GM21526 (cell line): Measurements from ENCODE around the gene DNM1L.
"Not testable (repeated sequence)": the region's sequence is repeated elsewhere in the genome, so short reads cannot be mapped to it uniquely, and the experiment has no call there.

ENCODE experiments used
- ATAC-seq: cut with Tn5 transposase; IDR thresholded peaks from one replicate; pipeline ENCODE4 v1.9.1; 2021; ENCODE audit warnings: moderate library complexity; ENCODE audit not compliant: unreplicated experiment, low FRiP score

DNM1L gene

GRCh38 chr12:32695787-32696186 is 16.7 kb downstream of the DNM1L start:
- no peak for ATAC-seq

GRCh38 chr12:32697445-32697844 is 18.3 kb downstream of the DNM1L start:
- no peak for ATAC-seq

GRCh38 chr12:32698285-32698684 is 19.2 kb downstream of the DNM1L start:
- no peak for ATAC-seq

GRCh38 chr12:32699437-32699836 is 20.3 kb downstream of the DNM1L start:
- not testable (repeated sequence) for ATAC-seq

- ATAC-seq = no peak
Observed at GRCh38 chr12:32702473-32702872, 23.4 kb downstream of the DNM1L start.

- no peak for ATAC-seq
Observed at GRCh38 chr12:32702946-32703345, 23.8 kb downstream of the DNM1L start.

GRCh38 chr12:32705783-32706182 is 26.7 kb downstream of the DNM1L start:
- ATAC-seq = no peak

- ATAC-seq = no peak
Observed at GRCh38 chr12:32706335-32707024, 27.4 kb downstream of the DNM1L start.

GRCh38 chr12:32708926-32709325 is 29.8 kb downstream of the DNM1L start:
- no peak for ATAC-seq

GRCh38 chr12:32714772-32715171 is 35.7 kb downstream of the DNM1L start:
- no peak for ATAC-seq

GRCh38 chr12:32718926-32719325 is 39.8 kb downstream of the DNM1L start:
- ATAC-seq = no peak

- not testable (repeated sequence) for ATAC-seq
Observed at GRCh38 chr12:32725308-32725707, 46.2 kb downstream of the DNM1L start.

- no peak for ATAC-seq
Observed at GRCh38 chr12:32726286-32726685, 47.2 kb downstream of the DNM1L start.

GRCh38 chr12:32727237-32727636 is 48.1 kb downstream of the DNM1L start:
- ATAC-seq = no peak

GRCh38 chr12:32734952-32735351 is 55.9 kb downstream of the DNM1L start:
- no peak for ATAC-seq

- no peak for ATAC-seq
Observed at GRCh38 chr12:32736445-32736844, 57.3 kb downstream of the DNM1L start.

- ATAC-seq = no peak
Observed at GRCh38 chr12:32737715-32738114, 58.6 kb downstream of the DNM1L start.

- no peak for ATAC-seq
Observed at GRCh38 chr12:32739279-32739678, 60.2 kb downstream of the DNM1L start.

- no peak for ATAC-seq
Observed at GRCh38 chr12:32742133-32742532, 63.0 kb downstream of the DNM1L start.

- no peak for ATAC-seq
Observed at GRCh38 chr12:32743264-32743663, 64.2 kb downstream of the DNM1L start.

GRCh38 chr12:32753605-32754004 is 74.5 kb downstream of the DNM1L start:
- ATAC-seq = no peak

- no peak for ATAC-seq
Observed at GRCh38 chr12:32754111-32754510, 75.0 kb downstream of the DNM1L start.
